Fibroblast of pulmonary artery (primary cell): ENCODE results near the gene ARNT2.
A peak's percentile ranks its signal among the peaks of the same experiment; 100 is the strongest.

Experiments used
- DNase-seq: peaks from one replicate; pipeline ENCODE4 v3.0.0-alpha.2; 2010; ENCODE audit warnings: low read depth
- H3K4me3 ChIP-seq: replicated peaks from 2 replicates; pipeline ENCODE4 v1.5.1; 2011; ENCODE audit warnings: low read depth, mild to moderate bottlenecking, control low read depth, low read length, moderate library complexity
- CTCF ChIP-seq: IDR thresholded peaks from 2 replicates; pipeline ENCODE4 v1.5.1; 2011; ENCODE audit warnings: mild to moderate bottlenecking, control low read depth, low read length, inconsistent platforms; ENCODE audit errors: missing control alignments

Gene ARNT2

GRCh38 chr15:80561500-80561899 is 157.3 kb downstream of the ARNT2 start:
- no peak overlapping the region for H3K4me3 ChIP-seq
- no peak for TF ChIP-seq CTCF
- peak; percentile 20 for DNase-seq

- H3K4me3 ChIP-seq, result no peak overlapping the region
- no peak for TF ChIP-seq CTCF
- DNase-seq, result no peak
Measured at GRCh38 chr15:80562033-80562432, 157.9 kb downstream of the ARNT2 start.

GRCh38 chr15:80562846-80563245 is 158.7 kb downstream of the ARNT2 start:
- DNase-seq, result no peak
- no peak for TF ChIP-seq CTCF

GRCh38 chr15:80563372-80563997 is 159.3 kb downstream of the ARNT2 start:
- no peak for TF ChIP-seq CTCF

More at GRCh38 chr15:80562846-80563245, 158.7 kb downstream of the ARNT2 start:
- H3K4me3 ChIP-seq, result no peak overlapping the region

GRCh38 chr15:80564056-80564455 is 159.9 kb downstream of the ARNT2 start:
- H3K4me3 ChIP-seq, result no peak overlapping the region
- no peak for DNase-seq
- TF ChIP-seq CTCF, result no peak

More at GRCh38 chr15:80563372-80563997, 159.3 kb downstream of the ARNT2 start:
- no peak overlapping the region for H3K4me3 ChIP-seq
- no peak for DNase-seq

- no peak for DNase-seq
- no peak overlapping the region for H3K4me3 ChIP-seq
- TF ChIP-seq CTCF, result no peak
Measured at GRCh38 chr15:80565398-80565797, 161.2 kb downstream of the ARNT2 start.

GRCh38 chr15:80565988-80566387 is 161.8 kb downstream of the ARNT2 start:
- TF ChIP-seq CTCF, result no peak
- DNase-seq, result no peak
- H3K4me3 ChIP-seq, result no peak overlapping the region
